Fibroblast of lung (primary cell): Measurements from ENCODE around the gene HNRNPH2. TPM values are rescaled to one million over a fixed set of nuclear protein-coding genes. Genes with fewer than 3 reads are reported as not detected.

Experiments used
- DNase-seq, 2 donors: peaks; one replicate each; pipeline versions ENCODE4 v3.0.0 to v3.0.0-alpha.2; 2010; ENCODE audit warnings: low read depth in 2 of 2
- H2AFZ ChIP-seq: 2 replicates; pipeline ENCODE4 v1.5.1; 2012; ENCODE audit warnings: low read length, control low read depth, inconsistent platforms
- H3K27ac ChIP-seq: 2 replicates; pipeline ENCODE4 v1.5.1; 2011; ENCODE audit warnings: low read length, control low read depth; ENCODE audit not compliant: insufficient read depth
- H3K27me3 ChIP-seq: 2 replicates; pipeline ENCODE4 v1.5.1; 2011; ENCODE audit warnings: mild to moderate bottlenecking, low read length; ENCODE audit not compliant: control insufficient read depth, insufficient read depth
- H3K36me3 ChIP-seq: 2 replicates; pipeline ENCODE4 v1.5.1; 2011; ENCODE audit warnings: low read length; ENCODE audit not compliant: control insufficient read depth, insufficient read depth
- H3K4me1 ChIP-seq: 2 replicates; pipeline ENCODE4 v1.5.1; 2011; ENCODE audit warnings: low read length; ENCODE audit not compliant: control insufficient read depth, insufficient read depth; ENCODE audit errors: extremely low read depth
- H3K4me2 ChIP-seq: 2 replicates; pipeline ENCODE4 v1.5.1; 2011; ENCODE audit warnings: low read length, control low read depth; ENCODE audit not compliant: insufficient read depth; ENCODE audit errors: extremely low read depth
- H3K4me3 ChIP-seq, 4 experiments: fragments of 200-600 bp in 1 of 4; sonication (generic) in 1 of 4; replicated peaks in 1 of 4; 2 replicates each; pipeline ENCODE4 v1.5.1; 2011 to 2016; ENCODE audit warnings: low read length in 4 of 4, low read depth in 3 of 4, mild to moderate bottlenecking in 3 of 4, control low read depth in 2 of 4, inconsistent platforms in 1 of 4, mixed read lengths in 1 of 4; ENCODE audit not compliant: insufficient read depth in 1 of 4; ENCODE audit errors: control extremely low read depth in 1 of 4
- H3K79me2 ChIP-seq: 2 replicates; pipeline ENCODE4 v1.5.1; 2012; ENCODE audit warnings: mild to moderate bottlenecking, low read length, inconsistent platforms; ENCODE audit not compliant: control insufficient read depth, insufficient read depth
- H3K9ac ChIP-seq: 2 replicates; pipeline ENCODE4 v1.5.1; 2011; ENCODE audit warnings: mild to moderate bottlenecking, low read length, control low read depth; ENCODE audit not compliant: insufficient read depth
- H3K9me3 ChIP-seq: 2 replicates; pipeline ENCODE4 v1.5.1; 2012; ENCODE audit warnings: low read depth, low read length; ENCODE audit not compliant: control insufficient read depth, insufficient read depth
- H4K20me1 ChIP-seq: 2 replicates; pipeline ENCODE4 v1.5.1; 2011; ENCODE audit warnings: low read length; ENCODE audit not compliant: control insufficient read depth, insufficient read depth; ENCODE audit errors: extremely low read depth
- CTCF ChIP-seq, 2 donors: IDR thresholded peaks in 1 of 2; conservative IDR thresholded peaks in 1 of 2; 1 replicate in 1 of 2; 2 replicates in 1 of 2; pipeline ENCODE4 v1.5.1; 2011 to 2012; ENCODE audit warnings: low read length in 2 of 2, control low read depth in 1 of 2, inconsistent platforms in 1 of 2, low read depth in 1 of 2, mild to moderate bottlenecking in 1 of 2
- EZH2 ChIP-seq: IDR thresholded peaks from 2 replicates; pipeline ENCODE4 v1.5.1; 2012; ENCODE audit warnings: low read length, control low read depth, mild to moderate bottlenecking; ENCODE audit errors: missing control alignments
- polyA plus RNA-seq, 2 donors: library from polyadenylated mRNA; depleted of rRNA in 1 of 2; stranded (reverse) in 1 of 2; unstranded in 1 of 2; fragments of >200 nt; gene quantifications; 2 replicates each; pipeline ENCODE4 v1.2.1, GENCODE V29; 2011 to 2012; ENCODE audit warnings: missing spikeins in 1 of 2
- total RNA-seq: library from RNA; depleted of rRNA; stranded (reverse); fragments of >200 nt; gene quantifications from 2 replicates; pipeline ENCODE4 v1.2.1, GENCODE V29; 2014

HNRNPH2 gene
- total and polyA plus RNA-seq, 2 donors (not counting 1 experiment from before 2014, with no cell fraction given) = 84.1 to 91.5 TPM

- Histone ChIP-seq H3K36me3 (no peaks in the 10 kb centered on the region), H4K20me1 (no peaks in the 10 kb centered on the region), H3K27ac (no peak overlapping the region), H3K9me3 (no peaks in the 10 kb centered on the region), H3K9ac (no peak overlapping the region), H3K4me1 (no peaks in the 10 kb centered on the region), H3K27me3 (no peaks in the 10 kb centered on the region), H3K4me2 (no peak overlapping the region), H3K4me3 (no peak overlapping the region), H2AFZ (no peak overlapping the region), H3K79me2 (no peaks in the 10 kb centered on the region)
- no peak for DNase-seq
- TF ChIP-seq EZH2 (no peak), CTCF (conservative IDR thresholded peaks at IDR 0.05 in 1 of 2, IDR thresholded peaks at IDR 0.05 in 1 of 2; ENCODE audit: low read depth in 1 of 2, low read length in 2 of 2) (no peak)
These were observed 22.9 kb upstream of the HNRNPH2 start for GRCh38 chrX:101385026-101385684.

GRCh38 chrX:101385795-101386541, 22.1 kb upstream of the HNRNPH2 start, which contains the start of gene BTK:
Gene BTK, minus strand, starts transcription at chrX:101386191. Its CDS starts 10,907 bp downstream, at chrX:101375284.
- Histone ChIP-seq H3K9ac (no peak within 1 kb of the TSS), H2AFZ (no peak within 1 kb of the TSS), H3K4me2 (no peak within 1 kb of the TSS), H3K79me2 (peaks cover 1% of the 10 kb centered on the region), H4K20me1 (no peaks in the 10 kb centered on the region), H3K27ac (no peak within 1 kb of the TSS), H3K4me3 (no peak within 1 kb of the TSS), H3K9me3 (no peaks in the 10 kb centered on the region), H3K4me1 (no peaks in the 10 kb centered on the region), H3K36me3 (no peaks in the 10 kb centered on the region), H3K27me3 (no peaks in the 10 kb centered on the region)
- TF ChIP-seq CTCF (conservative IDR thresholded peaks at IDR 0.05 in 1 of 2, IDR thresholded peaks at IDR 0.05 in 1 of 2; ENCODE audit: low read depth in 1 of 2, low read length in 2 of 2) = no peak
- TF ChIP-seq EZH2 = no peak
- DNase-seq = no peak

- TF ChIP-seq EZH2 = no peak
- no peak for TF ChIP-seq CTCF (conservative IDR thresholded peaks at IDR 0.05 in 1 of 2, IDR thresholded peaks at IDR 0.05 in 1 of 2; ENCODE audit: low read depth in 1 of 2, low read length in 2 of 2)
- H3K79me2 ChIP-seq = peaks cover 6% of the 10 kb centered on the region
These were observed 21.5 kb upstream of the HNRNPH2 start for GRCh38 chrX:101386542-101386885.

More at GRCh38 chrX:101386542-101386885, 21.5 kb upstream of the HNRNPH2 start:
- Histone ChIP-seq H4K20me1 (no peaks in the 10 kb centered on the region), H3K4me3 (no peak overlapping the region), H3K27ac (no peak overlapping the region), H3K4me2 (no peak overlapping the region), H2AFZ (no peak overlapping the region), H3K36me3 (no peaks in the 10 kb centered on the region), H3K9me3 (no peaks in the 10 kb centered on the region), H3K27me3 (no peaks in the 10 kb centered on the region), H3K9ac (no peak overlapping the region), H3K4me1 (no peaks in the 10 kb centered on the region)
- DNase-seq = no peak
